OCI-LY1 (cell line): Measurements from ENCODE around the gene SLC25A38.
"Not testable (repeated sequence)": the region's sequence is repeated elsewhere in the genome, so short reads cannot be mapped to it uniquely, and the experiment has no call there.

ENCODE experiments used
- H2AFZ ChIP-seq: fragments of 200-600 bp; sonication (generic), shearing (Covaris generic); 2 replicates; pipeline ENCODE4 v1.6.0; 2014; ENCODE audit warnings: antibody characterized with exemption, mild to moderate bottlenecking, low read length
- H3F3A ChIP-seq: fragments of 200-600 bp; sonication (generic), shearing (Covaris generic); 2 replicates; pipeline ENCODE4 v1.6.0; 2014; ENCODE audit warnings: mild to moderate bottlenecking, antibody characterized with exemption, low read length, moderate library complexity; ENCODE audit not compliant: insufficient read depth
- H3K27ac ChIP-seq: fragments of 200-600 bp; sonication (generic); 2 replicates; pipeline ENCODE4 v1.5.1; 2014; ENCODE audit warnings: low read length, mixed run types, mild to moderate bottlenecking, low read depth; ENCODE audit not compliant: poor library complexity, severe bottlenecking
- H3K27me3 ChIP-seq: fragments of 200-600 bp; sonication (generic); 2 replicates; pipeline ENCODE4 v1.6.0; 2014; ENCODE audit warnings: antibody characterized with exemption, mild to moderate bottlenecking, low read length, moderate library complexity; ENCODE audit not compliant: insufficient read depth
- H3K36me3 ChIP-seq: fragments of 200-600 bp; sonication (generic); 2 replicates; pipeline ENCODE4 v1.6.1; 2014; ENCODE audit warnings: mild to moderate bottlenecking, antibody characterized with exemption, low read length, moderate library complexity, mixed read lengths; ENCODE audit not compliant: insufficient read depth
- H3K4me1 ChIP-seq: fragments of 200-600 bp; sonication (generic); 2 replicates; pipeline ENCODE4 v1.5.1; 2014; ENCODE audit warnings: mild to moderate bottlenecking, low read length, moderate library complexity; ENCODE audit not compliant: insufficient read depth, severe bottlenecking
- H3K4me2 ChIP-seq: fragments of 200-600 bp; sonication (generic), shearing (Covaris generic); 2 replicates; pipeline ENCODE4 v1.6.1; 2014; ENCODE audit warnings: low read length
- H3K4me3 ChIP-seq: fragments of 200-600 bp; sonication (generic); 2 replicates; pipeline ENCODE4 v1.5.1; 2014; ENCODE audit warnings: low read length, low read depth, mild to moderate bottlenecking, mixed read lengths; ENCODE audit not compliant: poor library complexity, severe bottlenecking
- H3K79me2 ChIP-seq: fragments of 200-600 bp; shearing (Covaris generic); 2 replicates; pipeline ENCODE4 v1.6.1; 2016; ENCODE audit warnings: mixed run types, low read length, mixed read lengths; ENCODE audit not compliant: insufficient read depth
- H3K9ac ChIP-seq: fragments of 200-600 bp; sonication (generic), shearing (Covaris generic); 2 replicates; pipeline ENCODE4 v1.6.1; 2014; ENCODE audit warnings: mild to moderate bottlenecking, low read length, mixed read lengths
- H3K9me2 ChIP-seq: fragments of 200-600 bp; sonication (generic), shearing (Covaris generic); 2 replicates; pipeline ENCODE4 v1.6.1; 2014; ENCODE audit warnings: low read depth, mild to moderate bottlenecking, low read length, mixed read lengths
- H3K9me3 ChIP-seq: fragments of 200-600 bp; shearing (Covaris generic); 2 replicates; pipeline ENCODE4 v1.6.1; 2014; ENCODE audit warnings: low read length, mixed read lengths
- H4K20me1 ChIP-seq: fragments of 200-600 bp; sonication (generic), shearing (Covaris generic); 2 replicates; pipeline ENCODE4 v1.6.0; 2016; ENCODE audit warnings: mild to moderate bottlenecking, low read length; ENCODE audit not compliant: insufficient read depth
- EZH2 ChIP-seq: fragments of 200-600 bp; sonication (generic), shearing (Covaris generic); IDR thresholded peaks from 2 replicates; pipeline ENCODE4 v1.8.0; 2017; ENCODE audit warnings: borderline replicate concordance, mixed run types, mild to moderate bottlenecking, antibody characterized with exemption, low read length, moderate library complexity, mixed read lengths
- TF ChIP-seq, protein P1 (sequence below): fragments of 200-600 bp; sonication (generic), shearing (Covaris generic); IDR thresholded peaks from 2 replicates; pipeline ENCODE4 v1.5.1; 2017; ENCODE audit warnings: mild to moderate bottlenecking, antibody characterized with exemption, low read length, moderate library complexity, mixed read lengths

Gene SLC25A38

DNA sequence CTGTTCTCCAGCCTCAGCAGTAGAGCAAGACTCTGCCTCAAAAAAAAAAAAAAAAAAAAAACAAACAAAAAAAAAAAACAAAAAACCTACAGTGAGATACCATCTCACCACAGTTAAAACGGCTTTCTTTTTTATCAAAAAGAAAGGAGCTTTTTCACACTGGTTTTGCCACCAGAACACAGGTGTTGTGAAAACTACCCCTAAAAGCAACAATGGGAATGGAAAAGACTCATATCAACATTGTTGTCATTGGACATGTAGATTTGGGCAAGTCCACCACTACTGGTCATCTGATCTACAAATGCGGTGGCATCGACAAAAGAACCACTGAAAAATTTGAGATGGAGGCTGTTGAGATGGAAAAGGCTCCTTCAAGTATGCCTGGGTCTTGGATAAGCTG is 24.8 kb upstream of the SLC25A38 start:
- Histone ChIP-seq H3F3A (no peaks in the 10 kb centered on the region), H3K36me3 (no peaks in the 10 kb centered on the region), H3K4me2 (no peak overlapping the region), H3K27ac (no peak overlapping the region), H3K4me3 (no peak overlapping the region), H3K9me3 (no peaks in the 10 kb centered on the region), H3K27me3 (no peaks in the 10 kb centered on the region), H3K9ac (no peak overlapping the region), H3K4me1 (no peaks in the 10 kb centered on the region), H3K9me2 (no peaks in the 10 kb centered on the region), H3K79me2 (no peaks in the 10 kb centered on the region), H2AFZ (no peak overlapping the region), H4K20me1 (no peaks in the 10 kb centered on the region)
- TF ChIP-seq EZH2, result no peak

DNA sequence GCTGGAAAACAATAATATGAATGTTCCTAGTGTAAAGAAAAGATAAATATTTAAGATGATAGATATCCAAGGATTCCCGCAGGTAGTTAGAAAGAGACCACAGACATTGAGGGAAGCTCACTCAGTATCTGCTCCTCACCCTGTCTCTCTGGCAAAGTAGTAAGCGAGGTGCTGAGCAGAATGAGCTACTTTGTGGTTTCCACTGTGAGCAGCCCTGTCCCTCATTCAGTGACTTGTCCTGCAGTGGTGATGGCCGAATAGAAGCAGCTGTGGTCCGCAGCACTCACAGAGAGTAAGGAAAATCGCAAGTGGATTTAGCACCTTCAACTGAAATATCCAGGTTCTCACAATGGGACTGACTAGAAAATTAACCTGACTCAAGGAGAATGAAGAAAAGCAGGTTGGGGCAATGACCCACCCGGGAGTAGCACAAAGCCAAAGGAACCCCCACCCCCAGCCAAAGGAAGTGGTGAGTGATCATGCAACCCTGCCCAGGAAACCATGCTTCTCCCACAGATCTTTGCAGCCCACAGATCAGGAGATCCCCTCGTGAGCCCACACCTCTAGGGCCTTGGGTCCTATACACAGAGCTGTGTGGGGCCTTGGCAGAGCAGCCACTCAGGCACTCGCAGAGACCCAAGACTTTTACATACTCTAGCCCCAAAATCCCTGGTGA is 21.8 kb upstream of the SLC25A38 start:
- H3K4me2 ChIP-seq, result no peak overlapping the region
- no peak overlapping the region for H3K9ac ChIP-seq
- no peaks in the 10 kb centered on the region for H3K9me3 ChIP-seq
- H3F3A ChIP-seq, result no peaks in the 10 kb centered on the region
- no peaks in the 10 kb centered on the region for H3K79me2 ChIP-seq
- no peak overlapping the region for H3K4me3 ChIP-seq
- TF ChIP-seq, protein P1, sequence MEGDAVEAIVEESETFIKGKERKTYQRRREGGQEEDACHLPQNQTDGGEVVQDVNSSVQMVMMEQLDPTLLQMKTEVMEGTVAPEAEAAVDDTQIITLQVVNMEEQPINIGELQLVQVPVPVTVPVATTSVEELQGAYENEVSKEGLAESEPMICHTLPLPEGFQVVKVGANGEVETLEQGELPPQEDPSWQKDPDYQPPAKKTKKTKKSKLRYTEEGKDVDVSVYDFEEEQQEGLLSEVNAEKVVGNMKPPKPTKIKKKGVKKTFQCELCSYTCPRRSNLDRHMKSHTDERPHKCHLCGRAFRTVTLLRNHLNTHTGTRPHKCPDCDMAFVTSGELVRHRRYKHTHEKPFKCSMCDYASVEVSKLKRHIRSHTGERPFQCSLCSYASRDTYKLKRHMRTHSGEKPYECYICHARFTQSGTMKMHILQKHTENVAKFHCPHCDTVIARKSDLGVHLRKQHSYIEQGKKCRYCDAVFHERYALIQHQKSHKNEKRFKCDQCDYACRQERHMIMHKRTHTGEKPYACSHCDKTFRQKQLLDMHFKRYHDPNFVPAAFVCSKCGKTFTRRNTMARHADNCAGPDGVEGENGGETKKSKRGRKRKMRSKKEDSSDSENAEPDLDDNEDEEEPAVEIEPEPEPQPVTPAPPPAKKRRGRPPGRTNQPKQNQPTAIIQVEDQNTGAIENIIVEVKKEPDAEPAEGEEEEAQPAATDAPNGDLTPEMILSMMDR, result no peak
- TF ChIP-seq EZH2, result no peak
- H3K27ac ChIP-seq, result no peak overlapping the region
- H2AFZ ChIP-seq, result no peak overlapping the region
- H3K27me3 ChIP-seq, result no peaks in the 10 kb centered on the region
- H4K20me1 ChIP-seq, result no peaks in the 10 kb centered on the region
- no peaks in the 10 kb centered on the region for H3K36me3 ChIP-seq
- no peaks in the 10 kb centered on the region for H3K9me2 ChIP-seq
- no peaks in the 10 kb centered on the region for H3K4me1 ChIP-seq

DNA sequence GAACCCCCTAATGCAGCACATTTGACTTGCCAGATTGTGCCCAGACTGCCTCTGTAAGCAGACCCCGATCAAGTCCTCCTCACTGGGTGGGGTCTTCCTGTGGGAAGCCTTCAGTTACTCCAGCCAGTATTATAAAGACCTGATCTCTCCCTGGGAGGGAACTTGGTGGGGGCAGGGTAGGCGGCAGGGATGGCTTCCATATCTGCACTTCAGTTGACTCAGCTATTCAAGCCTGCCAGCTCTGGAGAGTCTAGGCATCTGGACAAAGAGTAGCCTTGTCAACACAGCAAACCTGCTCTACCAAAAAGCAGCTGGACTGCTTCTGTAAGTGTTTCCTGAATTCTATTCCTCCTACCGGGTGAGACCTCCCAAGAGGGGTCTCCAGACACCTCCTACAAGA is 21.0 kb upstream of the SLC25A38 start:
- Histone ChIP-seq H2AFZ (no peak overlapping the region), H3K4me1 (no peaks in the 10 kb centered on the region), H3K27me3 (no peaks in the 10 kb centered on the region), H4K20me1 (no peaks in the 10 kb centered on the region), H3K27ac (no peak overlapping the region), H3K9me2 (no peaks in the 10 kb centered on the region), H3K9me3 (no peaks in the 10 kb centered on the region), H3K4me3 (no peak overlapping the region), H3K36me3 (no peaks in the 10 kb centered on the region), H3K79me2 (no peaks in the 10 kb centered on the region), H3F3A (no peaks in the 10 kb centered on the region), H3K9ac (no peak overlapping the region), H3K4me2 (no peak overlapping the region)
- TF ChIP-seq EZH2, result no peak
- TF ChIP-seq, protein P1, result no peak

DNA sequence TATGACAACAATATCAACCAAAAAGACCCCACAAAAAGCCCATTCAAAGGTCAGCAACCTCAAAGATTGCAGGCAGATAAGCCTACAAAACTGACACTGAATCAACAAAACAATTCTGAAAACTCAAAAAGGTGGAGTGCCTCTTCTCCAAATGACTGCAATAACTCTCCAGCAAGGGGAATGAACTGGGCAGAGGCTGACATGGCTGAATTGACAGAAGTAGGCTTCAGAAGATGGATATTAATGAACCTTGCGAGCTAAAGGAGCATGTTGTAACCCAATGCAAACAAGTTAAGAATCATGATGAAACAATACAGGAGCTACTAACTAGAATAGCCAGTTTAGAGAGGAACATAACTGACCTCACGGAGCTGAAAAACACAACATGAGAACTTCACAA is 20.4 kb upstream of the SLC25A38 start:
- Histone ChIP-seq H3F3A (no peaks in the 10 kb centered on the region), H3K9me2 (no peaks in the 10 kb centered on the region), H3K4me3 (no peak overlapping the region), H3K79me2 (no peaks in the 10 kb centered on the region), H3K27me3 (no peaks in the 10 kb centered on the region), H3K9ac (no peak overlapping the region), H4K20me1 (no peaks in the 10 kb centered on the region), H3K4me2 (no peak overlapping the region), H3K9me3 (no peaks in the 10 kb centered on the region), H2AFZ (no peak overlapping the region), H3K4me1 (no peaks in the 10 kb centered on the region), H3K27ac (no peak overlapping the region), H3K36me3 (no peaks in the 10 kb centered on the region)
- TF ChIP-seq, protein P1, result no peak
- no peak for TF ChIP-seq EZH2

DNA sequence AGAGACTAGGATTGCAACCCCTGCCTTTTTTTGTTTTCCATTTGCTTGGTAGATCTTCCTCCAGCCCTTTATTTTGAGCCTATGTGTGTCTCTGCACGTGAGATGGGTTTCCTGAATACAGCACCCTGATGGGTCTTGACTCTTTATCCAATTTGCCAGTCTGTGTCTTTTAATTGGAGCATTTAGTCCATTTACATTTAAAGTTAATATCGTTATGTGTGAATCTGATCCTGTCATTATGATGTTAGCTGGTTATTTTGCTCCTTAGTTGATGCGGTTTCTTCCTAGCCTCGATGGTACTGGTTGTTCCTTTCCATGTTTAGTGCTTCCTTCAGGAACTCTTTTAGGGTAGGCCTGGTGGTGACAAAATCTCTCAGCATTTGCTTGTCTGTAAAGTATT is 12.7 kb upstream of the SLC25A38 start:
- H3K9ac ChIP-seq, H2AFZ ChIP-seq, H4K20me1 ChIP-seq, H3K27ac ChIP-seq, H3K9me3 ChIP-seq, H3K27me3 ChIP-seq, H3F3A ChIP-seq, H3K36me3 ChIP-seq, H3K4me2 ChIP-seq, H3K9me2 ChIP-seq, H3K79me2 ChIP-seq, H3K4me3 ChIP-seq, H3K4me1 ChIP-seq: not testable (repeated sequence)
